Activated naive CD8-positive, alpha-beta T cell treated with anti-CD3 and anti-CD28 coated beads, Interleukin-2, amount 50 U/mL, for 16 hours (primary cell): Measurements from ENCODE around the gene DCAF4.

Experiments
- DNase-seq: peaks from one replicate; pipeline ENCODE4 v3.0.0-alpha.2; 2020; ENCODE audit warnings: low read depth, low spot score

Gene DCAF4

GRCh38 chr14:72894623-72895378 lies 31.5 kb upstream of the DCAF4 start:
- no peak for DNase-seq

- DNase-seq: no peak
These were observed 27.8 kb upstream of the DCAF4 start for GRCh38 chr14:72898448-72898847.

- DNase-seq: no peak
These were observed 24.9 kb upstream of the DCAF4 start for GRCh38 chr14:72901361-72901760.

- no peak for DNase-seq
These were observed 23.3 kb upstream of the DCAF4 start for GRCh38 chr14:72902801-72903530.

GRCh38 chr14:72903716-72904115 lies 22.5 kb upstream of the DCAF4 start:
- DNase-seq: no peak

- no peak for DNase-seq
These were observed 22.0 kb upstream of the DCAF4 start for GRCh38 chr14:72904218-72904617.

- DNase-seq: peak; percentile 32
These were observed 21.3 kb upstream of the DCAF4 start for GRCh38 chr14:72904840-72905561.

- no peak for DNase-seq
These were observed 19.9 kb upstream of the DCAF4 start for GRCh38 chr14:72906316-72906715.

- DNase-seq: no peak
These were observed 19.4 kb upstream of the DCAF4 start for GRCh38 chr14:72906879-72907278.

GRCh38 chr14:72907886-72908285 lies 18.4 kb upstream of the DCAF4 start:
- DNase-seq: no peak

GRCh38 chr14:72909163-72909562 lies 17.1 kb upstream of the DCAF4 start:
- DNase-seq: no peak

- DNase-seq: no peak
These were observed 12.5 kb upstream of the DCAF4 start for GRCh38 chr14:72913809-72914208.

GRCh38 chr14:72916174-72916573 lies 10.1 kb upstream of the DCAF4 start:
- DNase-seq: no peak

GRCh38 chr14:72917094-72917802 lies 9.0 kb upstream of the DCAF4 start:
- no peak for DNase-seq

- DNase-seq: no peak
These were observed 6.3 kb upstream of the DCAF4 start for GRCh38 chr14:72920008-72920407.

GRCh38 chr14:72921396-72921795 lies 4.9 kb upstream of the DCAF4 start:
- DNase-seq: no peak

GRCh38 chr14:72924337-72924736 lies 1.9 kb upstream of the DCAF4 start:
- DNase-seq: no peak

GRCh38 chr14:72925171-72925759 lies 999 bp upstream of the DCAF4 start:
- no peak for DNase-seq

- DNase-seq: no peak
These were observed 411 bp upstream of the DCAF4 start for GRCh38 chr14:72925815-72926291.

- DNase-seq: no peak
These were observed 2.6 kb downstream of the DCAF4 start for GRCh38 chr14:72928872-72929271.

GRCh38 chr14:72929316-72930080 lies 3.2 kb downstream of the DCAF4 start:
- DNase-seq: no peak
